Measurements from ENCODE around the gene RNF123.
A peak's percentile ranks its signal among the peaks of the same experiment; 100 is the strongest.

The RNF123 gene

DNA sequence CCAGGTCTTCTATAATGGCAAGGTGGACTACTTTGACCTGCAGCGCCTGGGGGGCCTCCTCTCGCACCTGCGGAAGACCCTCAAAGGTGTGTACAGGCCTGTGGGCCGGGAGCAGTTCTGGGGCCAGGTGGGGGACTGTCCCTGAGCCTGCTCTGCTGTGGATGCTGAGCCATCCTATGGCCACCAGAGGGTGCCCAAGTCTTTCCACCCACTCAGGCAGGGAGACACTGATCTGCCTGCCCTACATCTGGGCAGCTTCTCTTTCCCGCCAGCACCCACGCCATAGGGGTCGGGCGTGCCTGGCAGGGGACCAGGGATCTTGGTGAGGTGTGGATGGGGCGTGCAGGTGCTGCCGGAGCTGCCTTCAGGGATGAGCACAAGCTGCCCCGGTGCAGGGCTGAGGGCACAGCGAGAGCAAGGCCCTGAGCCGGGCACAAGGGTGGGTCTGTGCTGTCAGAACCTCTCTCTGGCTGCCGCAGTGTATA, 14.1 kb downstream of the RNF123 start:
- DNase-seq (ENCODE audit: low read depth): no peak

DNA sequence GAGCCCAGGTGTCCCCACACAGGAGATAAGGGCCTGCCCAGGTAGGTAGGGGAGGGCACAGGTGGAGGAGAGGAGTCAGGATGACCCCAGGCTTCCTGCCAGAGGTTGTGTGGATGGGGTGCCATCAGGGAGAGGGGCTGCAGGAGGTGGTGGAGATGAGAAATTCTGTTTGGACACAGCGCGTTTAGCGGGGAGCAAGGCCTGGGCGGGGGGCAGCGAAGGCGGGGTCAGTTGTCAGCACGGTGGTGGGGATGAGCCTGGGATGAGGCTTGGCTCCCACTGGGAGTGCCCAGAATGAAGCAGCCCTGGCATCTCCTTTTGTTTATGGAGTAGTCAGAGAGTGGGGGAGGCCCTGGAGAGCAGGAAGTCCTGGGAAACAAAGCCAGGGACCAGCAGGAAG, 14.6 kb downstream of the RNF123 start:
- DNase-seq (ENCODE audit: low read depth): no peak

DNA sequence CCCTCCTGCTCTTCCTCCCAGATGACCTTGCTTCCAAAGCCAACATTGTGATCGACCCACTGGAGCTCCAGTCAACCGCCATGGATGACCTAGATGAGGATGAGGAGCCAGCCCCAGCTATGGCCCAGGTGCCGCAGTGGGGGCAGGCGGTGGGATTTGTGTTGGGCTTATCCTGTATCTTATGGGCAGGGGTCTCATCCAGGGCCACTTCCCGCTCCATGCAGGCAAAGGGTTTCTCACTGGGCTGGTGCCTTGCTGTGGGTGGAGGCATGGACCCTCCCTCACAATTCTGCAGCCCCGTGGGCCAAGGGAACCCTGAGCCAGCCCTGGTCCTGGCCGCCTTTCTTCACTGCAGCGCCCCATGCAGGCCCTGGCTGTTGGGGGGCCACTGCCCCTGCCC, 15.3 kb downstream of the RNF123 start:
- no peak for DNase-seq (ENCODE audit: low read depth)

DNA sequence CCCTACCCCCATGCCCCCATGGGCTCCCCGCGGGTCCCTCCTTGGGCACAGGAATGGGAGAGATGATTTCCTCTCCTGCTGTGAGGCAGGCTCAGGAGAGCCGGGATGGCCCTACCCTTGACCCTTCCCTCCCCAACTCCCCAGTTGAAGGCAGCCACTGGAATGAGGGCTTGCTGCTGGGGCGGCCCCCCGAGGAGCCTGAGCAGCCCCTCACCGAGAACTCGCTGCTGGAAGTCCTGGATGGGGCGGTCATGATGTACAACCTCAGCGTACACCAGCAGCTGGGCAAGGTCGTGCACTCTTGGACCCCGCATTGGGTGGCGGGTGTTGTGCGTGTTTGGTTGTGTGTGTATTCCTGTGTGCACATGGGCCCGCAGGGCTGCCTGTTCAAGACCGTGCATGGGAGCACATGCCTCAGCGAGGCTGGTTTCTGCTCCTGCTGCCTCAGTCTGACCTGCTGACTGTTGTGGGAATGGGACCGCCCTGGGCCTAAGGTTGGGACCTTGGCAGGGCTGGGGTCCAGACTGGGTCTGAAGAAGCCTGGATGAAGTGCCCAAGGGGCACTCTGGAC, 16.1 kb downstream of the RNF123 start:
- DNase-seq (ENCODE audit: low read depth): no peak

DNA sequence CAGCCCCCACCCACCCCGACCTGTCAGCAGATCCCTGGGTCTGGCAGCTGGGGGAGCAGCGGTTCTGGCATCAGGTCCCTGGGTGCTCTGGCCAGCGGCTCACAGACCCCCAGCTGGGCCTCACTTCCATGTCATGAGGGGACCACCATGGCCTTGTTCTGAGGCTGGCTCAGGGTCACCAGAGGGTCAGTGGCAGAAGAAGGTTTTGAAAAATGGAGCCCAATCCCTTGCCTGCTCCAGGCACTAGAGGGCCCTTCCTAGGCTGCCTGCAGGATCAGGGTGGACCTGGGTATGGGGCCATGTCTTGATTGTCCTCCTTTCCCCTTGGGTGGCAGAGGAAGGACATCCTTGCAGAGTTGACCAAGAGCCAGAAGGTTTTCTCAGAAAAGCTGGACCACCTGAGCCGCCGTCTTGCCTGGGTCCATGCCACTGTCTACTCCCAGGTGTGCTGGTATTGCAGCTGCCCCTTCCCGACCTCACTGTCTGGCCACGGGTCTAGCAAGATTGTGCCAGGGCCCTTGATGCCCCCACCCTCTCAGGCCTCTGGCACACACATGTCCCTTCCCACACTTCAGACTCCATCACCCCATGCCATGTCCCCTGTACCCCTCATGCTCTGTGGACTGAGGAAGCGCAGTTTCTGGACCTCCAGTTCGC, 17.2 kb downstream of the RNF123 start:
- no peak for DNase-seq (ENCODE audit: low read depth)

DNA sequence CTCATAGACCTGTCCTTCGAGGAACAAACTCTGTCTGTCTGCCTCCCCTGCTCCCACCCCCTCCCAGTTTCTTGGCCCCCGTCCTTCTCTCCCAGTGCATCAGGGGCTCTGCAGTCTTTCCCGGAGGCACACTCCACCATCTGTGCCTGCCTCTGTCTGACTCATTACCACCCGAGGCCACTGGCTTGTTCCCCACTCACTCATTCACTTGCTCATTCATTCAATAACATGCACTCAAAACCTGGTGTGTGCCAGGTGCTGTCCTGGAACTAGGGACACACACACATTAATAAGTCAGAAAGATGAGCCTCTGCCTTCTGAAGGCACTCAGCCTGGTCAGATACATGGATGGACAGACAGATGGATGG, 17.7 kb downstream of the RNF123 start:
- DNase-seq (ENCODE audit: low read depth): no peak

DNA sequence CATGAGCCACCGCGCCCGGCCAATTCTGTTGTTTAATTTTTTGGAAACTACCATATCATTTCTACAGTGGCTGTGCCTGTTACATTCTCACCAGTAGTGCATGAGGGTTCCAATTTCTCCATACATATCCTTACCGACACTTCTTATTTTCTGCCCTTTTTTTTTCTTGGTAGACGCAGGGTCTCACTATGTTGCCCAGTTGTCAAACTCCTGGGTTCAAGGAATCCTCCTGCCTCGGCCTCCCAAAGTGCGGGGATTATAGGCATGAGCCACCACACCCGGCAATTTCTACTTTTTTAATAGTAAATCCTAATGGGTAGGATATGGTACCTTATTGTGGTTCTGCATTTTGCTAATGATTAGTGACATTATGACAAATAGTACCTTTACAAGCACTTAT, 20.5 kb downstream of the RNF123 start:
- no peak for DNase-seq (ENCODE audit: low read depth)

DNA sequence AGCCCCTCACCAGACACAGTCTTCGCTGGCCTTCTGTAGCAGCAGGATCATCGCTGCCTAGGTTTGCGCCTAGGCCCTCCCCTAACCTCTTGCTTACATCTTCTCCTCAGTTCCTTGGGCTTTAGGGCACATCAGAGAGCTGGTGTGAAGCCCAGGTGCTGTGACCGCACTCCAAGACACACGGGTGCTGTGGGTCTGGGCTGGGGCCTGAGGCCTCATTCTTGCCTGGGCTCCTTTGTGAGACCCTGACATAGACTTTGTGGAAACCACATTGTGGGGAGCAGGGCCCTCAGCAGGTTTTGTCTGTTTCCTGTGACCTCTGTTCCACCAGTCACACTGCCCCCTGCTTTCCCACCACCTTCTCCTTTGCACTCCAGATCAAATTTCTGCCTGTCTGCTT, 22.1 kb downstream of the RNF123 start:
- DNase-seq (ENCODE audit: low read depth): no peak

DNA sequence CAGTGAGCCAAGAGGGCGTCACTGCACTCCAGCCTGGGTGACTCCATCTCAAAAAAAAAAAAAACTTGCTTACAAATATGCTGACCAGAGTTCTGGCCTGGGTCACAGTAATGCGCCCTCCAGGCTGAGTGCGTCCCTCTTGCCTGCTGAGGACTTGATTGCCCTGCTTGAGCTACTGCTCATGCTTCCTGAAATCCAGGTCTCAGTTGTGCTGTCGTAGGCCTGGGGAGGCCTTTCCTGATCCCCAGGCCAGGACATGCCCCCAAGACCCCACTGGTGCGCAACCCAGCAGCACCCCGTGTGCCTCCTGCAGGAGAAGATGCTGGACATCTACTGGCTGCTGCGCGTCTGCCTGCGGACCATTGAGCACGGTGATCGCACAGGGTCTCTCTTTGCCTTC, 22.8 kb downstream of the RNF123 start:
- no peak for DNase-seq (ENCODE audit: low read depth)

DNA sequence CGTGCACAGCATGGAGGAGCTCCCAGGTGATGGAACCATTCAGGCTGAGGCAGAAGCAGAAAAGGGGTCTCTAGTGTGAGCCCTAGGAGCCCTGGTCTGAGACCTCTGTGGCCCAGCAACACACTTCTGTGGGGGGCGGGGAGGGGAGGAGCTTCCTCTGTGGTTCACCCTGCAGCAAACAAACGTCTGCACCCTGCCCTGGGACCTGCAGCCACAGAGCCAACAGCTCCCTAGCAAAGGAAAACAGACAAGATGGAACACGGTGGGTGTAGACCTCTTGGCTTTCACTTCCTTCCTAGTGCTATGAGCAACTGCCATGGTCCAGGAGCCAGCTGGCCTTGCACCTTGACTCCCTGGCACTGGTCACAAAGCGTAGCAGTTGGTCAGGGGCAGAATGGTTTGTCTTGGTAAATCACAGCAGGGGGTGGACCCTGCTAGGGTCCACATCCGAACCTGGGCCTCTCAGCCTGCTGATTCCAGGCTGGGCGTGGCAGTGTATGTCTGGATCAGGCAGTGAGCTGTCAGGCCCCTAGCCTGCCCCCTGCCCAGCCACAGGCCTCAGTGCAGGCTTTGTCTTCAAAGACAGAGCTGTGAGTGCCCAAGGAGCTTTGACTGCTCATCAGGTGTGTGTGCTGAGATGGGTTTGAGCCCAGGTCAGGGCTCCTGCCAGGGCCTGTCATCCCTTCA, 23.4 kb downstream of the RNF123 start:
- no peak for DNase-seq (ENCODE audit: low read depth)

DNA sequence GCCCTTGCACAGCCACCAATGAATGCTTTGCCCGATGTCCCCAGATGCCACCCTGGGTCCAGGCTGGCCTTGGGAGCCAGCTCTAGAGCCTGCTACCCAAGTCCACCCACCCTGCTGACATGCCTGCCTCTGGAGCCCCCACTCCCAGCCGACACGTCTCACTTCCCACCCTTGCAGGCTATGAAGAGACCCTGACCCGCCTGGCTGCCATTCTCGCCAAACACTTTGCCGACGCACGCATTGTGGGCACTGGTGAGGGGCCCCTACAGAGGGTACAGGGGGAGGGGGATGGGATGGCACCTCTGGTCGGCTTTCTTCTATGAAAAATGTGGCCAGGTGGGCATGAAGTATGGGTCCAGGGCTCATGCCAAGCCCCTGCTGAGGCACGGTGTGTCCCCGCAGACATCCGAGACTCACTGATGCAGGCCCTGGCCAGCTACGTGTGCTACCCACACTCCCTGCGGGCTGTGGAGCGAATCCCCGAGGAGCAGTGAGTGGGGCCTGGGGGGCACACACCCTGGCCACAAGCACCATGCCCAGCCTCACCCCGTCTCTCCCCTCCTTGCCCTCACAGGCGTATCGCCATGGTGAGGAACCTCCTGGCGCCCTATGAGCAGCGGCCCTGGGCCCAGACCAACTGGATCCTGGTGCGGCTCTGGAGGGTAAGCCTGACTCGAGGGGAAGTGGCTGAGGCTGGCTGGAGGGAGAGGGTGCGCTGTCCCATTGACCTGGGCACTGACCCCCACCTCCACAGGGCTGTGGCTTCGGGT, 24.2 kb downstream of the RNF123 start:
- no peak for DNase-seq (ENCODE audit: low read depth)

DNA sequence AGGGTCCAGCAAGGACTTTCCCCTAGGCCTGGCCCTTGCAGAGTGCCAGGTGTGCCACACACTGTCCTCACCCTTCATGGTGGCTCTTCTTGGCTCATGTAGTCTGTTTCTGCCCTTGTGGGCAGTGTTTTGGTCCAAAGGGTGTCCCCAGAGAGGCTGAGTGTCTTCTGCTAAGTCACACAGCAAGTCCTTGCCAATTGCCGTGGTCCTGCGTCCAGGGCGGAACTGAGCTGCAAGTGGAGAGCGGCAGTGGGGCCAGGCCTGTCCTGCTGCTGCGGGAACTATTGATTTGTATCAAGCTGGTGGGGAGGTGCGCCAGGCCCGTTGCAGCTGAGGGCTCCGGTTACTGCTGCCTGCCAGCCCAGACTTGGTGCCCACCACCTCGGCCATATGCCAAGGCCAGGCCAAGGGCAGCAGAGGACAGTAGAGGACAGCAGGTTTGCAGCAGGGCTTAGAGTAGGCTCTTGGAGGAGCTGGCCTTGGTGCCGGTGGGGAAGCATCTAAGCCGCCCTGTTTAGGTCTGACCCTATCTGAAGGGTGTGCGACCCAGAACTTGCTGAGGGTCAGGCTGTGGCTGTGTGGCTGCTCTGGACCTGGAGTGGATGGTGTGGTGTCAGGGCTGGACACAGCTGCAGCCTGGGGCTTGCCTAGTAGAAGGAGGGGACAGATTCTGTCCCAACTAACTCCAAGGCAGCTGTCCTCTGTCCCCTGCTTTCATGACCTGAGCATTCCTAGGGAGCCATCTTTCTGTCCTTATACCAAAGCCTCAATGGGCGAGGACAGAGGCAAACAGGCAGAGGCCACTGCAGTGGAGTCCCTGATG, 25.6 kb downstream of the RNF123 start:
- DNase-seq (ENCODE audit: low read depth): no peak

DNA sequence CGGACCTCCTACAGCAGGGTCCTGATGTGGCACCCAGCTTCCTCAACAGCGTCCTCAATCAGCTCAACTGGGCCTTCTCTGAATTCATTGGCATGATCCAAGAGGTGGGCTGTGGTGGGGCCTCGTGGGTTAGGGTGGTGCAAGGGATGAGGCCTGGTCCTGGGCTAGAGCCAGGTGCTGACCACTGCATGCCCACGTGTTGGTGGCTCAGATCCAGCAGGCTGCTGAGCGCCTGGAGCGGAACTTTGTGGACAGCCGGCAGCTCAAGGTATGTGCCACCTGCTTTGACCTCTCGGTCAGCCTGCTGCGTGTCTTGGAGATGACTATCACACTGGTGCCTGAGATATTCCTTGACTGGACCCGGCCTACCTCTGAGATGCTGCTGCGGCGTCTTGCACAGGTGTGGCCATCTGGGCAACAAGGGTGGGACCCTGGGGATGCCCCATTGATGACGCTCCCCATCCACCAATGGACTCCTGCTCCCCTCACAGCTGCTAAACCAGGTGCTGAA, 26.3 kb downstream of the RNF123 start:
- no peak for DNase-seq (ENCODE audit: low read depth)

DNA sequence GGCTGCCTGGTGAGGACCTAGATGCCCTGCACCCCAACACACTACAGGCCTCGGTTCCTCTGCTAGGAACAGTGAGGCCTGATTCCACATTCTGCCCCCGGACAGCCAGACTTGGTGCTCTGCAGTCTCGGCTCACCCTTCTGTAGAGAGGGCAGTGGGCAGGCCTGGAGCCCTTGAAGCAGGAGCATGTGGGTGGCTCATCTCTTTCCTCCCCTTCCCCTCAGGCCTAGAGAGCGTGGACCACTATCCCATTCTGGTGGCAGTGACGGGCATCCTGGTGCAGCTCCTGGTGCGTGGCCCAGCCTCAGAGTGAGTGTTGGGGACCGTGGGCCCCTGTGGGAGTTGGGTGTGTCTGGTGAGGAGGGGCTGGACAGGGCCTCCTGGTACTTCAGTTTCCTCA, 26.8 kb downstream of the RNF123 start:
- DNase-seq (ENCODE audit: low read depth): no peak

DNA sequence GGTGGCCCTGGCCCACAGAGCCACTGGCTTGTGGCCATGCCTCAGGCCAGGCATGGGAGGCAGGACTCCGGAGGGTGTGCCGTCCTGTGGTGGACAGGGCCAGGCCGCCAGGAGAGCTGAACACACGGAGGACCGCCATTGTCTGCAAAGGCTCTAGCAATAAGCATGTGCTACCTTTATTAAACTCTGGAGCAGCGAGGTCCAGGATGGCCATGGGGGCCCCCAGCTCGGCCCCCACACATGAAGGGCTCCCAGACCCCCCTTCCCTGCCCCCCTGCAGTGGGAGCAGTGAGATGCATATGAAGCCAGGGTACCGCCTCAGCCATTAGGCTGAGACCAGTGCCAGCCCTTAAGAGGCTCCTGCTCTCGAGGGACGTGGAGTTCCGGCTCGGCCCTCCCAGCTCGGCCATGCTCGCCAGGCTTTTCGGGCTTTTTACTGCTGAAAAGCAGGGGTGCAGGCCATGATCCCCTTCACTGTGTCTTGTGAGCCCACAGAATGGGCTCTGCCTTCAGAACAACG, 27.4 kb downstream of the RNF123 start:
- no peak for DNase-seq (ENCODE audit: low read depth)

DNA sequence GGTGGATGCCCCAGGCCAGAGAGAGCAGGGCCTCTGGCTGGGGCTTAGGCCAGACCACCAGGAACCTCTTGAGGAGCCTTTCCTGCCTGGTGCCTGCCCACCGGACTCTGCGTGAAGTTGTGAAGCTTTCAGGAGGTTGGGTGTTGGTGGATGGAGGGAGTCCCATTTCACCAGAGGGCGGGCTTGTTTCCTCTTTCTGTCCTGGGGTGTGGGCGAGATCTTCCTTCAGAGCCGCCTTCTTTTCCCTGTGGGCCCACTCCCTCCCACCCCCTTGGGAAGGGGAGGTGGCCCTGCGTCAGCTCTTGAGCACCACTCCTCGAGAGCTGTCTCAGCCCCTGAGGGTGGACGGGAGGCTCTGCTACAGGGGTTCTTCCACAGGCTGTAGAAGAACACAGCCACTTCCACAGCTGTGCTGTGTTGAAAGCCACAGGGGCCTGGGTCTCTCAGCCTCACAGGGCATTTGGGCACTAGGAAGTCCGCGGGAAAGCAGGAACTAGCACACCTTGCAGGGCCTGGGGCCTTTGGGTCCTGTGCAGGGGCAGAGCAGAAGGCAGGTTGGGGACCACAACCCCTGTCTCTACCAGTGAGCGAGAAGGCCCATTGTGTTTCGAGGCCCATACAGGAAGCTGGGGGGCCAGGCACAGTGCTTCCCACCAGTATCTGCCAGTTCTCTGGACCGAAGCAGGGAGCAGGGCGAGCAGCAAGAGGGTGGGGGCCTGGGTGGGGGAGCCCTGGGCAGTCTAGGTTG, 28.0 kb downstream of the RNF123 start:
- DNase-seq (ENCODE audit: low read depth): no peak

DNA sequence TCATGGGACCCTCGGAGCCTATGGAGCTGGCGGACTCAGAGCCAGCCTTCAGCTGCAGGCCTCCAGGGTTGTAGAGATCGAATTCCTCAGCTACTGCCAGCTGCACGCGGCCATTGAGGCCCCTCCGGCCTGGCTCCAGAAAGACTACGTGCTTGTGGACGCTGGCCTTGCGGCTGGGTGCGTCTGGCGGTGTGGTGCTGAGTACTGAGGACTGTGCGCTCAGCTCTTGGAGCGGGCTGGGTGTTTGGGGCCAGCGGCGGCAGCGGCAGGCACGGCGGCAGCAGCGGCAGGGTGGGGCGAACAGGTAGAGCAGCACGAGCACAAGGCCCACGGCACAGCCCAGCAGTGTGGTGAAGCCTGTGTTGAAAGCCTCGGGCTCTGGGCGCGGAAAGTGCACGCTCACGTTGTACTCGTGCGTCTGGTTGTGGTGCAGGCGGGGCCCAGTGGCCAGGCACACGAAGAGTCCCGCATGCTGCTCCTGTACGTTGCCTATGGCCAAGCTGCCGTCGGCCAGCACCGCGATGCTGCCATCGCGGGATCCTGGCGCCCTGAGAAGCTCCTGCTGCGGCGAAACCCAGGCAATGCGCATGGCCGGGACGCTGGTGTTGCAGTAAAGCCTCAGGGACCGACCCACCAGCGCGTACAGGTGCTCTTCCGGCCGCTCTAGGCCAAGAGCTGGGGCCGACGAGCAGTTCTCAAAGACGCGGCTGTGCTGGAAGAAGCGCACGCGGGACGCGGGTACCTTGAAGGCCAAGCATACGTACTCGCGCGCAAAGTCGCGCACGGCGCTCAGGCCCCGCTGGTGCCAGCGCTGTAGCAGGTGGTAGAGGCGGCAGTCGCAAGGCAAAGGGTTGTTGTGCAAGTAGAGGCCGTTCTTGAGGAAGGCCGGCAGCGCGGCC, 28.9 kb downstream of the RNF123 start:
- no peak for DNase-seq (ENCODE audit: low read depth)

DNA sequence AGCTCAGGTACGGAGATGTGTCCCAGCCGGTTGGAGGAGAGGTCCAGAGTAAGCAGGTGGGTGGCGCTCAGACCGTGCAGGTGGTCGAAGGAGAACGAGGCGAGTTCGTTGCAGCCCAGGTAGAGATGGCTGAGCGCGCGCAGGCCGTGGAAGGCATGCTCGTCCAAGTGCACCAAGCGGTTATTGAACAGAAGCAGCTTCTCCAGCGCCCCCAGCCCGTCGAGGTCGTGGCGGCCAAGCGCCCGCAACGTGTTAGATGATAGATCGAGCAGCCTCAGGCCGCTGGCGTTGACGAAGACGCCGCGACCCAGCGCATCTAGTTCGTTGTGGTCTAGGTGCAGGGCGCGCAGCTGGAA, 29.5 kb downstream of the RNF123 start:
- no peak for DNase-seq (ENCODE audit: low read depth)

DNA sequence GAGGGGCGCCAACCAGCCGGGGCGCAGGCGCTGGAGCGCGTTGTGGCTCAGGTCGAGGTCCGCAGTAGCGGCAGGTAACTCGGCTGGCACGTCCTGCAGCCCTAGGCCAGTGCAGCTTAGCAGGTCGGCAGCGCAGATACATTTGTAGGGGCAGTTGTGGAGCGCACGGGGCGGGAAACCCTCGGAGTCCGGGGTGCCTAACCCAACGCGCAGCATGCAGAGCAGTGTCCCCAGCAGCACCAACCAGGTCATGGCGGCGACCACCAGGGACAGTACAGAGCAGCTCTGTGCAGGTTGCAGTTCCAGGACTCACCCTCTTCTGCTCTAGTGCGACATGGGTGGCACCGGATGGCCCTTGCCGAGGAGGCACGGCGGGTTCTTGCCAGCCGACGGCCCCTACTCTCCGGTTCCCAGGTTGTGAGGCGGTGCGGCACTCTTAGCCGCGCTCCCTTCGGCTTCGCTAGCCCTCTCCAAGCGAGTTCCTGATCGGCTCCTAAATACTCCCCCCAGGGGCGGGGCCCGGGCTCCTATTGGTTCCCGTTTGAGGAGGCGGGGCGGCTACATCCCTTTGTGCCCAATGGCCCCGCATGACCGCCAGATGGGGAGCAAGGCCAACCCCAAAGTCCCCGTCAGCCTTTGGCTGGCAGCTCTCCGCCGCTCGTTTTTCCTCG, 30.0 kb downstream of the RNF123 start, which contains the start of gene AMIGO3:
Gene AMIGO3 (minus strand): TSS at position 471 of the 671 bp plus-strand sequence. CDS start 219 bp downstream, at position 252.
- peak; percentile 85 for DNase-seq (ENCODE audit: low read depth)

Measured in stimulated activated CD8-positive, alpha-beta memory T cell treated with anti-CD3 and anti-CD28 coated beads, Interleukin-15, amount 100 ng/mL, for 1 hour (primary cell).